Medulla oblongata (tissue), 1 donor: Measurements from ENCODE around the gene GCM1.

ENCODE experiments used
- DNase-seq: peaks from one replicate; pipeline ENCODE4 v3.0.0-alpha.2; 2015; ENCODE audit errors: extremely low spot score

The GCM1 gene

GRCh38 chr6:53152576-53152975, 3.9 kb upstream of the GCM1 start:
- DNase-seq, result no peak

GRCh38 chr6:53151676-53152075, 3.0 kb upstream of the GCM1 start:
- no peak for DNase-seq

- no peak for DNase-seq
Measured at GRCh38 chr6:53144802-53145201, 3.8 kb downstream of the GCM1 start.

- DNase-seq, result no peak
Measured at GRCh38 chr6:53143710-53144109, 4.9 kb downstream of the GCM1 start.

GRCh38 chr6:53142810-53143209, 5.8 kb downstream of the GCM1 start:
- no peak for DNase-seq

- DNase-seq, result no peak
Measured at GRCh38 chr6:53139841-53140413, 8.7 kb downstream of the GCM1 start.

GRCh38 chr6:53136000-53136609, 12.5 kb downstream of the GCM1 start:
- DNase-seq, result no peak

- DNase-seq, result no peak
Measured at GRCh38 chr6:53134601-53135235, 13.9 kb downstream of the GCM1 start.

- no peak for DNase-seq
Measured at GRCh38 chr6:53133961-53134360, 14.7 kb downstream of the GCM1 start.

GRCh38 chr6:53130569-53131290, 17.9 kb downstream of the GCM1 start:
- DNase-seq, result no peak

- no peak for DNase-seq
Measured at GRCh38 chr6:53128842-53129241, 19.8 kb downstream of the GCM1 start.

- DNase-seq, result no peak
Measured at GRCh38 chr6:53125276-53125675, 23.4 kb downstream of the GCM1 start.

- DNase-seq, result no peak
Measured at GRCh38 chr6:53124131-53124800, 24.4 kb downstream of the GCM1 start.

GRCh38 chr6:53119772-53120409, 28.8 kb downstream of the GCM1 start:
- no peak for DNase-seq

GRCh38 chr6:53119349-53119748, 29.3 kb downstream of the GCM1 start:
- no peak for DNase-seq

GRCh38 chr6:53115741-53116140, 32.9 kb downstream of the GCM1 start:
- no peak for DNase-seq

GRCh38 chr6:53115113-53115512, 33.5 kb downstream of the GCM1 start:
- no peak for DNase-seq

- DNase-seq, result no peak
Measured at GRCh38 chr6:53113742-53114141, 34.9 kb downstream of the GCM1 start.

- DNase-seq, result no peak
Measured at GRCh38 chr6:53112871-53113270, 35.8 kb downstream of the GCM1 start.

GRCh38 chr6:53112404-53112803, 36.2 kb downstream of the GCM1 start:
- DNase-seq, result no peak

- DNase-seq, result no peak
Measured at GRCh38 chr6:53111865-53112264, 36.8 kb downstream of the GCM1 start.

GRCh38 chr6:53109612-53110011, 39.0 kb downstream of the GCM1 start:
- DNase-seq, result no peak
